RWPE2 (cell line): ENCODE measurements around the gene RAET1E.

ENCODE experiments used
- ATAC-seq: fragments of 200-7000 bp; cut with Tn5 transposase; 3 replicates; pipeline ENCODE4 v1.9.1; 2021; ENCODE audit warnings: low read depth
- DNase-seq: peaks from one replicate; pipeline ENCODE4 v3.0.0-alpha.2; 2020; ENCODE audit warnings: low spot score
- H3K27ac ChIP-seq: fragments of 450-650 bp; 2 replicates; pipeline ENCODE4 v1.5.1; 2017; ENCODE audit warnings: mild to moderate bottlenecking; ENCODE audit not compliant: poor library complexity, severe bottlenecking
- H3K27me3 ChIP-seq: fragments of 250-450 bp; sonication (Bioruptor Pico); 2 replicates; pipeline ENCODE4 v1.5.1; 2021; ENCODE audit warnings: mild to moderate bottlenecking, moderate library complexity; ENCODE audit not compliant: insufficient read depth, poor library complexity, severe bottlenecking
- H3K36me3 ChIP-seq: fragments of 250-450 bp; sonication (Bioruptor Pico); 2 replicates; pipeline ENCODE4 v1.5.1; 2020; ENCODE audit warnings: low read depth, mild to moderate bottlenecking, moderate library complexity
- H3K4me1 ChIP-seq: fragments of 250-450 bp; sonication (Bioruptor Pico); 2 replicates; pipeline ENCODE4 v1.5.1; 2021; ENCODE audit warnings: mild to moderate bottlenecking, moderate library complexity; ENCODE audit not compliant: insufficient read depth, poor library complexity, severe bottlenecking
- H3K4me3 ChIP-seq: fragments of 250-450 bp; sonication (Bioruptor Pico); 2 replicates; pipeline ENCODE4 v1.5.1; 2021; ENCODE audit warnings: mild to moderate bottlenecking, moderate library complexity; ENCODE audit not compliant: severe bottlenecking
- H3K9me3 ChIP-seq: fragments of 250-450 bp; sonication (Bioruptor Pico); 2 replicates; pipeline ENCODE4 v1.5.1; 2021; ENCODE audit warnings: mild to moderate bottlenecking, moderate library complexity; ENCODE audit not compliant: severe bottlenecking
- TF ChIP-seq, protein P1 (sequence below): fragments of 450-650 bp; IDR thresholded peaks from one replicate; pipeline ENCODE4 v1.5.1; 2017; ENCODE audit warnings: mild to moderate bottlenecking, moderate library complexity; ENCODE audit not compliant: poor library complexity, severe bottlenecking

Gene RAET1E

DNA sequence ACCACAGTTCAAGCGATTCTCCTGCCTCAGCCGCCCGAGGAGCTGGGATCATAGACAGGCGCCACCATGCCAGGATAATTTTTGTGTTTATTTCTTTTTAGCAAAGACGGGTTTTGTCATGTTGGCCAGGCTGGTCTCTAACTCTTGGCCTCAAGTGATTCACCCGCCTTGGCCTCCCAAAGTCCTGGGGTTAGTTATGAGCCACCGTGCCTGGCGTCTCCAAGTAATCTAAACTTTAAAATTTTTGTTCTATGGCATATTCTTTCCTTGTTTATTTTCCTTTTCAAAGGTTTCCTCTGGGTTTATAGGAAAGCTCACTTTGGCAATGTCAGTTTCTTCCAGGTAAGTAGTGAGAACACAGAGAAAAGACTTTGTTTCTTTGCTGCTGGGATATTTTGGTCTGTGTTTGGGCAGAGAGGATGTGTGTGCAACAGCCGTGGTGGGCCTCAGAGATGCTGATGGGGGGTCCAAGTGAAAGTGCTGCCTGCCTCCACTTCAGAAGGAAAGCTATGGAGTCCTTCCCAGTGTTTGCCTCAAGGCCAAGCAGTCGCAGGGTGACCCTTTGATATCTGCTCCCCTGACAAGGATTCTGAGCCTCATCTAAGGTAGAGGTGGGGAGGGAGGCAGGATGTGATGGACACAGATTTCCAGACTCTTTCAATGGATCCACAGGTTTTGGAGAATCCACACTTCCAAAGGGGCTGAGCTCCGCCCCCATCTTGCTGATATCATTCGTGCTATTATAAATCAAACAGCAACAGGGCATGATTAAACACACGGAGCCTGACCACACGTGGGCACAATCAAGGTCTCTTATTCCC lies 36.1 kb downstream of the RAET1E start:
- no peaks in the 10 kb centered on the region for H3K27me3 ChIP-seq
- ATAC-seq = no peak
- no peaks in the 10 kb centered on the region for H3K9me3 ChIP-seq
- peaks cover 48% of the 10 kb centered on the region for H3K4me1 ChIP-seq
- H3K27ac ChIP-seq = peak overlapping the region; percentile 87
- peaks cover 10% of the 10 kb centered on the region for H3K36me3 ChIP-seq
- H3K4me3 ChIP-seq = peak overlapping the region; percentile 52
- TF ChIP-seq, protein P1, sequence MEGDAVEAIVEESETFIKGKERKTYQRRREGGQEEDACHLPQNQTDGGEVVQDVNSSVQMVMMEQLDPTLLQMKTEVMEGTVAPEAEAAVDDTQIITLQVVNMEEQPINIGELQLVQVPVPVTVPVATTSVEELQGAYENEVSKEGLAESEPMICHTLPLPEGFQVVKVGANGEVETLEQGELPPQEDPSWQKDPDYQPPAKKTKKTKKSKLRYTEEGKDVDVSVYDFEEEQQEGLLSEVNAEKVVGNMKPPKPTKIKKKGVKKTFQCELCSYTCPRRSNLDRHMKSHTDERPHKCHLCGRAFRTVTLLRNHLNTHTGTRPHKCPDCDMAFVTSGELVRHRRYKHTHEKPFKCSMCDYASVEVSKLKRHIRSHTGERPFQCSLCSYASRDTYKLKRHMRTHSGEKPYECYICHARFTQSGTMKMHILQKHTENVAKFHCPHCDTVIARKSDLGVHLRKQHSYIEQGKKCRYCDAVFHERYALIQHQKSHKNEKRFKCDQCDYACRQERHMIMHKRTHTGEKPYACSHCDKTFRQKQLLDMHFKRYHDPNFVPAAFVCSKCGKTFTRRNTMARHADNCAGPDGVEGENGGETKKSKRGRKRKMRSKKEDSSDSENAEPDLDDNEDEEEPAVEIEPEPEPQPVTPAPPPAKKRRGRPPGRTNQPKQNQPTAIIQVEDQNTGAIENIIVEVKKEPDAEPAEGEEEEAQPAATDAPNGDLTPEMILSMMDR = peak; percentile 12
- DNase-seq = no peak

DNA sequence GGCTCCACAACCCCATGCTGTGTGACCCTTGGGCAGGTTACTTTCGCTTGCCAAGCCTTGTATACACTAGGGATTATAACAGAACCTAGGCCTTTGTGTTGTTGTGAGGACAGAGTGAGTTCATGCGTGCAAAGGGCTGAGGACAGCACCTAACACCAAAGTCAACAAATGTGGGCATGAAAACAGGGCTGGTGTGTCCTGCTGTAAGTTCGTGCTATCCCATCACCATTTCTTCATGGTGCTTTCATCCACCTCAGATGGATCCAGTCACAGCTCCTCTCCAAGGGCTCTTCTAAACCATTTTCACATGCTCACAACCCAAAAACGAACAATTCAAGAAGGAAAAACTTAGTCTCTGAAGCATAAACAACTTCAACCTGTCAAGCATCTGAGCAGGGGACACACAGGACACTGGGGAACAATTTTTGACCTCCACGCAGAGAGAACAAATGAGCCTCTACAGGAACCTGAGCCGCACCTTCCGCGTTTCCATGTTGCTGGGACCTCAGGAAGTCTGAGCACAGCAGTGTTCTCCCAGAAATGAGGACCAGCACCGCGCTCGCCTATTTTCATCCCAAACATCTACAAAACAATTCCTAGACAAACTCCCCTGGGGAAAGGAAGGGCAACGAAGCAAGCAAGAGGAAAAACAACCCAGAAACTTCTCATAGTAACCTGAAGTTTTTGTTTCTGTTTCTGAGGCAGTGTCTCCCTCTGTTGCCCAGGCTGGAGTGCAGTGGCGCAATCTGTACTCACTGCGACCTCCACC lies 36.9 kb downstream of the RAET1E start:
- peaks cover 10% of the 10 kb centered on the region for H3K36me3 ChIP-seq
- no peak for DNase-seq
- no peak overlapping the region for H3K4me3 ChIP-seq
- H3K27me3 ChIP-seq = no peaks in the 10 kb centered on the region
- H3K4me1 ChIP-seq = peaks cover 56% of the 10 kb centered on the region
- peak overlapping the region; percentile 99 for H3K27ac ChIP-seq
- no peak for ATAC-seq
- TF ChIP-seq, protein P1 = peak; percentile 19
- H3K9me3 ChIP-seq = no peaks in the 10 kb centered on the region

DNA sequence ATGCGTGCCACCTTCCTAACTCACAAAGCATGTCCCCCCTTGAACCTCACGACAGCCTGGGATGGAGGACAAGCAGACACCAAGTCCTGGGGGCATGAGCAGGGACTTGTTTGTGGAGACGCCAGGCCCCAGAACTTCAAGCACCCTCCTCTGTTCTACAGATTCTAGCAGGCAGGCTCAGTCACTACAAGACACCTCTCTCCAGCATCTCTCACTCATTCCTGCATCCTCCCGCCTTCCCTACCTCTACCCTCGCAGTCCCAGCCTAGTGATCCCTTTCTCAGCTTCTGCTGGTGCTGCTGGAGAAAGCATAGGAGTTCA lies 37.4 kb downstream of the RAET1E start:
- DNase-seq = no peak
- TF ChIP-seq, protein P1 = no peak
- no peaks in the 10 kb centered on the region for H3K9me3 ChIP-seq
- H3K27me3 ChIP-seq = no peaks in the 10 kb centered on the region
- H3K4me3 ChIP-seq = no peak overlapping the region
- H3K4me1 ChIP-seq = peaks cover 62% of the 10 kb centered on the region
- peaks cover 10% of the 10 kb centered on the region for H3K36me3 ChIP-seq
- peak overlapping the region; percentile 99 for H3K27ac ChIP-seq
- no peak for ATAC-seq

DNA sequence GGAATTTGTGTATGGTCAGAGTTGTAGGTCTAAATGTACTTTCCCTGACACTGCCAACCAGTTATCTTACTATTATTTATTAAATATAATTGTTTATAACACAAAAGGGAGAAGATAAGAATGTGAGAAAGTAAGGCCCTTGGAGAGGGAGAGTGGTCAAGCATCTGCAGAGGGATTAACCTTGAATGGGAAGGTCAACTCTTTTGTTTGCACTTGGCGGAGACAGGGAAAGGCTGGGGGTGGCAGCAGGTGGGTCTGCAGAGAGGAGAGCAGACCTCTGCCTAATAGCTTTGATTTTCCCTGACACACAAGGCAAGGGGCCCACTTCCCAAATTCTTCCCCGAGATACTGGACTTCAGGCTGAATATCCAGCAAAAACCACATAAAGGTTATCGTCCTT lies 38.0 kb downstream of the RAET1E start:
- H3K4me1 ChIP-seq = peaks cover 65% of the 10 kb centered on the region
- peak overlapping the region; percentile 99 for H3K27ac ChIP-seq
- ATAC-seq (no peak), DNase-seq (no peak)
- H3K27me3 ChIP-seq = no peaks in the 10 kb centered on the region
- TF ChIP-seq, protein P1 = no peak
- H3K9me3 ChIP-seq = no peaks in the 10 kb centered on the region
- no peak overlapping the region for H3K4me3 ChIP-seq
- peaks cover 10% of the 10 kb centered on the region for H3K36me3 ChIP-seq
